ENCODE measurements around the gene DOK6.

DNA sequence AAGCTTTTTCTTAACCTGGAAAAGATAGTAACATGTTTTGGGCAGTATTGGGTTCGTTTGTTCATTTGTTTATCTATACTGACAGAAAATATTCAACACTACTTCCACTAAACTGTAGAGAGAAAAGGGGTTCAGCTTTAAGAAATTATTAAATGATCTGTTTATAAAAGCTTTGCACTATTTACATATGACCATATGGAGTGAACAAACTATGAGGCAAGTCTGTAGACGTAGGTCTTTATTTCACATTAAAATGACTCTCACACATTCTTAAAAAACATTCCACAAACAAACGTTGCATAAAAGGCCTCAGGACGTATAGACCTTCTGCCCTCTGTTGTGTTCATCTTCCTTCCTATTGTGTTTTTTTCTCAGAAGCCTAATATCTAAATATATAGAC, 452.4 kb downstream of the DOK6 start:
- TF ChIP-seq POLR2A (IDR thresholded peaks at IDR 0.05; ENCODE audit: low read depth, low read length) = no peak
- TF ChIP-seq POU2F2 (IDR thresholded peaks at IDR 0.05; ENCODE audit: low read depth, low read length) = no peak

Data from GM12891 (cell line).